GM12878 (cell line): ENCODE measurements around the gene UAP1L1. TPM values are rescaled to one million over a fixed set of nuclear protein-coding genes. Genes with fewer than 3 reads are reported as not detected.

Source experiments
- ATAC-seq: fragments of 200-7000 bp; cut with Tn5 transposase; 3 replicates; pipeline ENCODE4 v1.9.1; 2020; ENCODE audit warnings: mild to moderate bottlenecking, moderate library complexity
- BruUV-seq: library from RNA; stranded (reverse); fragments of 400-500 nt; replicated peaks from 2 replicates; lab custom pipeline; 2021; lab: Mats Ljungman, UMichigan
- CTCF ChIA-PET: fragments of 300-600 bp; sonication (Branson Sonifier 250); formaldehyde crosslinking; extraction: SDS; loops from one replicate; lab custom pipeline; 2021; ENCODE audit warnings: inconsistent platforms; lab: Yijun Ruan, JAX
- POLR2A ChIA-PET: fragments of 350-600 bp; formaldehyde crosslinking; extraction: SDS; loops from one replicate; lab custom pipeline; 2021; ENCODE audit warnings: inconsistent platforms; lab: Charles Lee
- RAD21 ChIA-PET: fragments of 300-600 bp; sonication (Branson Sonifier 250); formaldehyde crosslinking; loops from one replicate; lab custom pipeline; 2023; ENCODE audit warnings: antibody characterized with exemption; ENCODE audit not compliant: unreplicated experiment; lab: Charles Lee
- SMC1A ChIA-PET: fragments of 300-600 bp; sonication (Branson Sonifier 250); formaldehyde crosslinking; loops from one replicate; lab custom pipeline; 2023; ENCODE audit not compliant: unreplicated experiment, uncharacterized antibody; lab: Charles Lee
- DNase-seq: peaks from one replicate; pipeline ENCODE4 v3.0.0-alpha.2; 2011; ENCODE audit warnings: low read depth, low spot score
- FAIRE-seq: peaks from 3 replicates; lab custom pipeline; 2011; peaks lifted over from hg19 to GRCh38; lab: Jason Lieb, UNC
- H2AFZ ChIP-seq: 2 replicates; pipeline ENCODE4 v1.6.0; 2011; ENCODE audit warnings: low read depth, low read length, control low read depth; ENCODE audit not compliant: control insufficient read depth
- H3K27ac ChIP-seq: 2 replicates; pipeline ENCODE4 v1.5.1; 2011; ENCODE audit warnings: control low read depth; ENCODE audit not compliant: control insufficient read depth, insufficient read depth
- H3K27me3 ChIP-seq, 2 experiments: replicated peaks in 1 of 2; 2 replicates each; pipeline versions ENCODE4 v1.6.0 to v1.6.1; 2011; ENCODE audit warnings: low read length in 1 of 2; ENCODE audit not compliant: control insufficient read depth in 2 of 2, insufficient read depth in 2 of 2
- H3K36me3 ChIP-seq, 2 experiments: 2 replicates each; pipeline ENCODE4 v1.5.1; 2011; ENCODE audit warnings: low read length in 1 of 2; ENCODE audit not compliant: control insufficient read depth in 2 of 2, insufficient read depth in 2 of 2
- H3K4me1 ChIP-seq: 2 replicates; pipeline ENCODE4 v1.6.1; 2011; ENCODE audit warnings: mild to moderate bottlenecking, low read length, moderate library complexity, mixed read lengths; ENCODE audit not compliant: control insufficient read depth, insufficient read depth
- H3K4me2 ChIP-seq: 2 replicates; pipeline ENCODE4 v1.6.0; 2011; ENCODE audit warnings: control low read depth; ENCODE audit not compliant: control insufficient read depth, insufficient read depth
- H3K4me3 ChIP-seq: fragments of 200-600 bp; sonication (generic); 2 replicates; pipeline ENCODE4 v1.5.1; 2016
- H3K79me2 ChIP-seq: 2 replicates; pipeline ENCODE4 v1.6.0; 2011; ENCODE audit warnings: low read length; ENCODE audit not compliant: control insufficient read depth, insufficient read depth
- H3K9ac ChIP-seq: 2 replicates; pipeline ENCODE4 v1.8.0; 2011; ENCODE audit warnings: low read length, control low read depth, mixed read lengths; ENCODE audit not compliant: control insufficient read depth, insufficient read depth
- H3K9me3 ChIP-seq: replicated peaks from 3 replicates; pipeline ENCODE4 v1.5.1; 2011; ENCODE audit warnings: mild to moderate bottlenecking, low read length; ENCODE audit not compliant: control insufficient read depth, insufficient read depth
- H4K20me1 ChIP-seq: 2 replicates; pipeline ENCODE4 v1.6.0; 2011; ENCODE audit not compliant: control insufficient read depth, insufficient read depth
- CHD1 ChIP-seq: IDR thresholded peaks from 2 replicates; pipeline ENCODE4 v1.6.1; 2012; ENCODE audit warnings: low read depth, low read length, improper control_type of control experiment
- HDAC2 ChIP-seq: fragments of 200-600 bp; sonication (generic); IDR thresholded peaks from 2 replicates; pipeline ENCODE4 v1.6.1; 2017
- IKZF1 ChIP-seq: fragments of 450-650 bp; conservative IDR thresholded peaks from 2 replicates; pipeline ENCODE4 v1.6.1; 2017; ENCODE audit warnings: antibody characterized with exemption, mild to moderate bottlenecking
- JUNB ChIP-seq: IDR thresholded peaks from 2 replicates; pipeline ENCODE4 v1.6.1; 2016; ENCODE audit warnings: antibody characterized with exemption, mild to moderate bottlenecking
- KDM1A ChIP-seq: fragments of 200-600 bp; sonication (generic); IDR thresholded peaks from 2 replicates; pipeline ENCODE4 v1.6.1; 2016; ENCODE audit warnings: borderline replicate concordance
- NFXL1 ChIP-seq: fragments of 450-650 bp; IDR thresholded peaks from 2 replicates; pipeline ENCODE4 v1.6.1; 2017; ENCODE audit warnings: antibody characterized with exemption, mild to moderate bottlenecking, borderline replicate concordance
- PAX8 ChIP-seq: fragments of 450-650 bp; IDR thresholded peaks from 2 replicates; pipeline ENCODE4 v1.6.1; 2017; ENCODE audit warnings: mild to moderate bottlenecking, moderate library complexity
- POLR2AphosphoS2 ChIP-seq: IDR thresholded peaks from 2 replicates; pipeline ENCODE4 v1.6.1; 2011; ENCODE audit warnings: low read depth, mild to moderate bottlenecking, low read length, improper control_type of control experiment, moderate library complexity
- RCOR1 ChIP-seq: conservative IDR thresholded peaks from 2 replicates; pipeline ENCODE4 v1.6.1; 2012; ENCODE audit warnings: low read depth, low read length, improper control_type of control experiment
- SIX5 ChIP-seq: IDR thresholded peaks from 2 replicates; pipeline ENCODE4 v1.6.1; 2011; ENCODE audit warnings: mild to moderate bottlenecking, low read depth, low read length, moderate library complexity; ENCODE audit not compliant: severe bottlenecking
- SMAD5 ChIP-seq: IDR thresholded peaks from 2 replicates; pipeline ENCODE4 v1.6.1; 2016; ENCODE audit warnings: antibody characterized with exemption, low read depth
- SRF ChIP-seq, 2 experiments: IDR thresholded peaks; 2 replicates each; pipeline ENCODE4 v1.6.1; 2011; ENCODE audit warnings: low read depth in 2 of 2, low read length in 2 of 2, mild to moderate bottlenecking in 1 of 2, moderate library complexity in 1 of 2
- STAT3 ChIP-seq: IDR thresholded peaks from 2 replicates; pipeline ENCODE4 v1.6.1; 2011; ENCODE audit warnings: low read depth, low read length, improper control_type of control experiment
- TCF3 ChIP-seq: IDR thresholded peaks from 2 replicates; pipeline ENCODE4 v1.6.1; 2012; ENCODE audit warnings: low read depth, mild to moderate bottlenecking, low read length, borderline replicate concordance; ENCODE audit not compliant: insufficient read depth
- ZNF217 ChIP-seq: fragments of 450-650 bp; IDR thresholded peaks from 2 replicates; pipeline ENCODE4 v1.6.1; 2017; ENCODE audit warnings: antibody characterized with exemption, mild to moderate bottlenecking
- ZSCAN29 ChIP-seq: fragments of 450-650 bp; IDR thresholded peaks from 2 replicates; pipeline ENCODE4 v1.6.1; 2017; ENCODE audit warnings: mild to moderate bottlenecking, moderate library complexity
- WGBS: methylation state at CpG from one replicate; pipeline ENCODE4 v1.1.6; 2016; ENCODE audit warnings: low lambda C conversion rate; ENCODE audit not compliant: insufficient replicate concordance, insufficient coverage; ENCODE audit errors: missing lambda C conversion rate; 5-methylcytosine and 5-hydroxymethylcytosine counted together
- in situ Hi-C: fragments of 300-500 bp; cut with MboI; formaldehyde crosslinking; loops from 9 replicates; pipeline ENCODE4 v1.14.3; 2018; ENCODE audit warnings: mixed read lengths
- intact Hi-C: fragments of 100-400 bp; cut with micrococcal nuclease; formaldehyde crosslinking; loops from one replicate; pipeline ENCODE4 v1.14.2; 2022; ENCODE audit not compliant: unreplicated experiment
- polyA plus RNA-seq, 11 experiments: library from polyadenylated mRNA; depleted of rRNA in 4 of 11; unstranded in 6 of 11; stranded (reverse) in 5 of 11; fragments of >200 nt; fragmentation: Nextera tagmentation in 4 of 11; fragmentation: Illumina TruSeq in 1 of 11; extraction: Ambion mirVana in 4 of 11; extraction: Trizol in 1 of 11; gene quantifications; 1 replicate in 1 of 11; 2 replicates in 10 of 11; pipeline versions ENCODE4 v1.2.1 to v1.2.3, GENCODE V29; 2011 to 2016; ENCODE audit warnings: inconsistent platforms in 2 of 11, missing spikeins in 2 of 11, low read depth in 1 of 11
- total RNA-seq, 4 experiments: library from RNA; depleted of rRNA in 3 of 4; stranded (reverse); fragments of >200 nt in 3 of 4; fragmentation: Illumina TruSeq in 1 of 4; extraction: Trizol in 1 of 4; gene quantifications; 2 replicates each; pipeline versions ENCODE4 v1.2.1 to v1.2.3, GENCODE V29; 2013 to 2021
- TF ChIP-seq, protein P1 (sequence below): IDR thresholded peaks from 2 replicates; pipeline ENCODE4 v1.6.1; 2012; ENCODE audit warnings: low read length, inconsistent platforms
- TF ChIP-seq, protein P2 (sequence below): IDR thresholded peaks from 2 replicates; pipeline ENCODE4 v1.6.1; 2011; ENCODE audit warnings: low read depth, mild to moderate bottlenecking, low read length, moderate library complexity, borderline replicate concordance; ENCODE audit errors: extremely low read depth
- TF ChIP-seq, protein P3 (sequence below): fragments of 450-650 bp; IDR thresholded peaks from 2 replicates; pipeline ENCODE4 v1.6.1; 2018; ENCODE audit warnings: borderline replicate concordance, mild to moderate bottlenecking; ENCODE audit not compliant: partially characterized antibody
- TF ChIP-seq, protein P4 (sequence below): fragments of 450-650 bp; IDR thresholded peaks from 2 replicates; pipeline ENCODE4 v1.6.1; 2017; ENCODE audit warnings: borderline replicate concordance

The UAP1L1 gene
- total and polyA plus RNA-seq, 10 of the 15 experiments (the other 5 are each of a cell fraction or from before 2014, with no cell fraction given) = 0.29 to 15.7 (median 5.8) TPM

DNA sequence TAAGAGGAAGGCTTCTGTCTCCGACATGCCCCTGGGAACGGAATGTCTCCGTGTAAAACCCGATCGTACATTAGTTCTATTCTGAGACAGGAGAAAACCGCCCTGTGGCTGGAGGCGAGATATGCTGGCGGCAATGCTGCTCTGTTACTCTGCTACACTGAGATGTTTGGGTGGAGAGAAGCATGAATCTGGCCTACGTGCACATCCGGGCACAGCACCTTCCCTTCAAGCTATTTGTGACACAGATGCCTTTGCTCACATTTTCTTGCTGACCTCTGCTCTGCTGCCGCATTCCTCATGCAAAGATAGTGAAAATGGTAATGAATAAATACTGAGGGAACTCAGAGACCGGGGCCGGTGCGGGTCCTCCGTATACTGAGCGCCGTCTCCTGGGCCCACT is 39.4 kb downstream of the UAP1L1 start:
- in situ Hi-C loops = no loop called here
- FAIRE-seq (no peak), DNase-seq (no peak), ATAC-seq (no peak)
- BruUV-seq = no TSS peak
- ChIA-PET POLR2A (no interaction called here), CTCF (interaction anchor here (2.5 to 2.6 kb wide), 2 partner anchors 21 to 107 kb away, joined by 11 to 12 read pairs; no protein-coding TSS in a partner anchor), RAD21 (interaction anchor here (1.4 kb wide), 1 partner anchor 34 kb away, joined by 4 read pairs; no protein-coding TSS in a partner anchor), SMC1A (interaction anchor here (0.7 kb wide), 1 partner anchor 90 kb away, joined by 3 read pairs; no protein-coding TSS in a partner anchor)
- H3K4me1 ChIP-seq = peaks cover 12% of the 10 kb centered on the region
- intact Hi-C loops = loop anchor here (5.0 kb wide), 2 partner anchors 36 to 49 kb away; no protein-coding TSS in a partner anchor
- H3K9ac ChIP-seq = no peak overlapping the region
- 96% methylated on average over 17 of the region's 17 CpGs for WGBS
- no peak overlapping the region for H3K4me2 ChIP-seq
- no peak overlapping the region for H2AFZ ChIP-seq
- H3K27me3 ChIP-seq = no peaks in the 10 kb centered on the region
- H4K20me1 ChIP-seq = no peaks in the 10 kb centered on the region
- no peak overlapping the region for H3K27ac ChIP-seq
- H3K79me2 ChIP-seq = peaks cover 2% of the 10 kb centered on the region
- no peak overlapping the region for H3K4me3 ChIP-seq
- no peak for TF ChIP-seq NFXL1
- TF ChIP-seq TCF3 = no peak
- TF ChIP-seq ZSCAN29 = no peak
- no peak for TF ChIP-seq STAT3
- no peak for TF ChIP-seq SRF (IDR thresholded peaks at IDR 0.05; ENCODE audit: low read depth in 2 of 2, low read length in 2 of 2)
- TF ChIP-seq RCOR1 = no peak
- TF ChIP-seq, protein P1, sequence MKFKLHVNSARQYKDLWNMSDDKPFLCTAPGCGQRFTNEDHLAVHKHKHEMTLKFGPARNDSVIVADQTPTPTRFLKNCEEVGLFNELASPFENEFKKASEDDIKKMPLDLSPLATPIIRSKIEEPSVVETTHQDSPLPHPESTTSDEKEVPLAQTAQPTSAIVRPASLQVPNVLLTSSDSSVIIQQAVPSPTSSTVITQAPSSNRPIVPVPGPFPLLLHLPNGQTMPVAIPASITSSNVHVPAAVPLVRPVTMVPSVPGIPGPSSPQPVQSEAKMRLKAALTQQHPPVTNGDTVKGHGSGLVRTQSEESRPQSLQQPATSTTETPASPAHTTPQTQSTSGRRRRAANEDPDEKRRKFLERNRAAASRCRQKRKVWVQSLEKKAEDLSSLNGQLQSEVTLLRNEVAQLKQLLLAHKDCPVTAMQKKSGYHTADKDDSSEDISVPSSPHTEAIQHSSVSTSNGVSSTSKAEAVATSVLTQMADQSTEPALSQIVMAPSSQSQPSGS = no peak
- no peak for TF ChIP-seq SMAD5
- no peak for TF ChIP-seq PAX8
- TF ChIP-seq, protein P2, sequence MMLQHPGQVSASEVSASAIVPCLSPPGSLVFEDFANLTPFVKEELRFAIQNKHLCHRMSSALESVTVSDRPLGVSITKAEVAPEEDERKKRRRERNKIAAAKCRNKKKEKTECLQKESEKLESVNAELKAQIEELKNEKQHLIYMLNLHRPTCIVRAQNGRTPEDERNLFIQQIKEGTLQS = no peak
- no peak for TF ChIP-seq CHD1
- no peak for TF ChIP-seq SIX5
- no peak for TF ChIP-seq POLR2AphosphoS2
- no peak for TF ChIP-seq KDM1A
- TF ChIP-seq IKZF1 = no peak
- TF ChIP-seq, protein P3, sequence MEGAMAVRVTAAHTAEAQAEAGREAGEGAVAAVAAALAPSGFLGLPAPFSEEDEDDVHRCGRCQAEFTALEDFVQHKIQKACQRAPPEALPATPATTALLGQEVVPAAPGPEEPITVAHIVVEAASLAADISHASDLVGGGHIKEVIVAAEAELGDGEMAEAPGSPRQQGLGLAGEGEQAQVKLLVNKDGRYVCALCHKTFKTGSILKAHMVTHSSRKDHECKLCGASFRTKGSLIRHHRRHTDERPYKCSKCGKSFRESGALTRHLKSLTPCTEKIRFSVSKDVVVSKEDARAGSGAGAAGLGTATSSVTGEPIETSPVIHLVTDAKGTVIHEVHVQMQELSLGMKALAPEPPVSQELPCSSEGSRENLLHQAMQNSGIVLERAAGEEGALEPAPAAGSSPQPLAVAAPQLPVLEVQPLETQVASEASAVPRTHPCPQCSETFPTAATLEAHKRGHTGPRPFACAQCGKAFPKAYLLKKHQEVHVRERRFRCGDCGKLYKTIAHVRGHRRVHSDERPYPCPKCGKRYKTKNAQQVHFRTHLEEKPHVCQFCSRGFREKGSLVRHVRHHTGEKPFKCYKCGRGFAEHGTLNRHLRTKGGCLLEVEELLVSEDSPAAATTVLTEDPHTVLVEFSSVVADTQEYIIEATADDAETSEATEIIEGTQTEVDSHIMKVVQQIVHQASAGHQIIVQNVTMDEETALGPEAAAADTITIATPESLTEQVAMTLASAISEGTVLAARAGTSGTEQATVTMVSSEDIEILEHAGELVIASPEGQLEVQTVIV = no peak
- no peak for TF ChIP-seq JUNB
- no peak for TF ChIP-seq ZNF217
- TF ChIP-seq, protein P4, sequence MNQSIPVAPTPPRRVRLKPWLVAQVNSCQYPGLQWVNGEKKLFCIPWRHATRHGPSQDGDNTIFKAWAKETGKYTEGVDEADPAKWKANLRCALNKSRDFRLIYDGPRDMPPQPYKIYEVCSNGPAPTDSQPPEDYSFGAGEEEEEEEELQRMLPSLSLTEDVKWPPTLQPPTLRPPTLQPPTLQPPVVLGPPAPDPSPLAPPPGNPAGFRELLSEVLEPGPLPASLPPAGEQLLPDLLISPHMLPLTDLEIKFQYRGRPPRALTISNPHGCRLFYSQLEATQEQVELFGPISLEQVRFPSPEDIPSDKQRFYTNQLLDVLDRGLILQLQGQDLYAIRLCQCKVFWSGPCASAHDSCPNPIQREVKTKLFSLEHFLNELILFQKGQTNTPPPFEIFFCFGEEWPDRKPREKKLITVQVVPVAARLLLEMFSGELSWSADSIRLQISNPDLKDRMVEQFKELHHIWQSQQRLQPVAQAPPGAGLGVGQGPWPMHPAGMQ = no peak
- no peak for TF ChIP-seq HDAC2
- H3K36me3 ChIP-seq = peaks cover 4 to 7% of the 10 kb centered on the region in 2 experiments; a peak in 3 of 4 replicates
- no peaks in the 10 kb centered on the region for H3K9me3 ChIP-seq
